Gastroesophageal sphincter (tissue), 4 donors: ENCODE results near the gene DPEP2. TPM values are rescaled to one million over a fixed set of nuclear protein-coding genes. Genes with fewer than 3 reads are reported as not detected.
"Not testable (repeated sequence)": the region's sequence is repeated elsewhere in the genome, so short reads cannot be mapped to it uniquely, and the experiment has no call there.

Experiments
- ATAC-seq: fragments of 150-250 bp; one replicate; pipeline ENCODE4 v1.9.1; 2016; ENCODE audit warnings: mild to moderate bottlenecking, moderate library complexity
- H3K27ac ChIP-seq, 4 donors: fragments of 200-600 bp; sonication (generic) in 3 of 4; 1 replicate in 3 of 4; 2 replicates in 1 of 4; pipeline ENCODE4 v1.5.1; 2016 to 2019
- H3K27me3 ChIP-seq: fragments of 200-600 bp; sonication (generic); one replicate; pipeline ENCODE4 v1.5.1; 2019
- H3K36me3 ChIP-seq, 2 donors: fragments of 200-600 bp; sonication (generic); one replicate each; pipeline ENCODE4 v1.5.1; 2019; ENCODE audit warnings: control low read depth in 1 of 2
- H3K4me1 ChIP-seq, 3 donors: fragments of 200-600 bp; sonication (generic); 1 replicate in 2 of 3; 2 replicates in 1 of 3; pipeline ENCODE4 v1.5.1; 2016 to 2019; ENCODE audit warnings: control low read depth in 2 of 3
- H3K4me3 ChIP-seq, 2 donors: fragments of 200-600 bp; sonication (generic); one replicate each; pipeline ENCODE4 v1.5.1; 2019; ENCODE audit warnings: mild to moderate bottlenecking in 1 of 2, moderate library complexity in 1 of 2
- H3K9me3 ChIP-seq, 3 donors: fragments of 200-600 bp; sonication (generic); one replicate each; pipeline ENCODE4 v1.5.1; 2017 to 2019; ENCODE audit warnings: control low read depth in 2 of 3
- CTCF ChIP-seq, 4 experiments: fragments of 200-600 bp in 2 of 4; fragments of 450-650 bp in 2 of 4; sonication (generic) in 1 of 4; IDR thresholded peaks; one replicate each; pipeline ENCODE4 v1.5.1; 2017 to 2019; ENCODE audit warnings: antibody characterized with exemption in 4 of 4, mild to moderate bottlenecking in 2 of 4, moderate library complexity in 2 of 4
- EP300 ChIP-seq: sonication (generic); formaldehyde crosslinking; IDR thresholded peaks from one replicate; pipeline ENCODE4 v1.6.1; 2017; ENCODE audit warnings: antibody characterized with exemption, mild to moderate bottlenecking
- POLR2A ChIP-seq, 2 donors: fragments of 450-650 bp; IDR thresholded peaks; one replicate each; pipeline ENCODE4 v1.6.1; 2017; ENCODE audit warnings: antibody characterized with exemption in 2 of 2, mild to moderate bottlenecking in 2 of 2, moderate library complexity in 1 of 2
- POLR2AphosphoS5 ChIP-seq: sonication (generic); formaldehyde crosslinking; IDR thresholded peaks from one replicate; pipeline ENCODE4 v1.6.1; 2017; ENCODE audit warnings: antibody characterized with exemption
- WGBS, 2 donors: methylation state at CpG; one replicate each; pipeline ENCODE4 v1.1.5; 2018; ENCODE audit warnings: low coverage in 1 of 2; 5-methylcytosine and 5-hydroxymethylcytosine counted together
- small RNA-seq, 4 donors: library from RNA; depleted of rRNA; stranded (forward); fragments of <200 nt; gene quantifications; one replicate each; pipeline ENCODE3, GENCODE V24; 2016
- total RNA-seq, 4 donors: library from RNA; depleted of rRNA; stranded (reverse); fragments of >200 nt; gene quantifications; one replicate each; pipeline ENCODE4 v1.1.0, GENCODE V29; 2016

DPEP2 gene
- total RNA-seq, 4 donors from 2014 or later, result 1.0 to 3.0 (median 1.8) TPM

- WGBS, 2 donors, result 61 to 80% methylated on average over 1 to 7 of the region's 9 CpGs
- Histone ChIP-seq H3K27me3 (no peaks in the 10 kb centered on the region), H3K4me1 (peaks cover 0 to 69% (median 24%) of the 10 kb centered on the region in 3 donors), H3K27ac (peak overlapping the region in 3 of 4 donors; percentile 79 to 84 (median 84)), H3K9me3 (no peaks in the 10 kb centered on the region), H3K4me3 (no peak overlapping the region), H3K36me3 (peaks cover 0 to 69% of the 10 kb centered on the region in 2 donors)
- TF ChIP-seq EP300 (no peak), POLR2A (IDR thresholded peaks at IDR 0.05) (no peak), POLR2AphosphoS5 (no peak), CTCF (IDR thresholded peaks at IDR 0.05) (no peak)
- ATAC-seq, result no peak
Observed at GRCh38 chr16:67941469-67942199, 57.6 kb downstream of the DPEP2 start.

- H3K4me3 ChIP-seq, result no peak overlapping the region
- TF ChIP-seq POLR2AphosphoS5, result no peak
- TF ChIP-seq EP300, result no peak
- no peak for TF ChIP-seq CTCF (IDR thresholded peaks at IDR 0.05)
- no peak for TF ChIP-seq POLR2A (IDR thresholded peaks at IDR 0.05)
- 84 to 100% methylated on average over 1 to 5 of the region's 5 CpGs for WGBS, 2 donors
- no peaks in the 10 kb centered on the region for H3K9me3 ChIP-seq
- ATAC-seq, result no peak
- H3K4me1 ChIP-seq, result peaks cover 0 to 62% (median 24%) of the 10 kb centered on the region in 3 donors
- peaks cover 0 to 58% of the 10 kb centered on the region in 2 donors for H3K36me3 ChIP-seq
- peak overlapping the region in 2 of 4 donors; percentile 8 to 79 for H3K27ac ChIP-seq
- H3K27me3 ChIP-seq, result no peaks in the 10 kb centered on the region
Observed at GRCh38 chr16:67940446-67941089, 58.7 kb downstream of the DPEP2 start.

- peaks cover 0 to 61% (median 24%) of the 10 kb centered on the region in 3 donors for H3K4me1 ChIP-seq
- ATAC-seq, result no peak
- TF ChIP-seq POLR2A (IDR thresholded peaks at IDR 0.05) (no peak), POLR2AphosphoS5 (peak; percentile 11)
- H3K27ac ChIP-seq, result peak overlapping the region in 2 of 4 donors; percentile 8 to 18
- H3K9me3 ChIP-seq, result no peaks in the 10 kb centered on the region
- WGBS, 2 donors, result 60% methylated on average over 10 of the region's 33 CpGs; no CpG with 5 or more reads in 1 of the 2 donors
- H3K36me3 ChIP-seq, result peaks cover 0 to 51% of the 10 kb centered on the region in 2 donors
- H3K27me3 ChIP-seq, result no peaks in the 10 kb centered on the region
- no peak overlapping the region for H3K4me3 ChIP-seq
Observed at GRCh38 chr16:67939507-67940445, 59.5 kb downstream of the DPEP2 start.

- H3K9me3 ChIP-seq, H3K27me3 ChIP-seq, ATAC-seq, H3K4me3 ChIP-seq: not testable (repeated sequence)
- WGBS, 2 donors, result 88% methylated on average over 1 to 4 of the region's 5 CpGs
- peaks cover 0 to 43% of the 10 kb centered on the region in 2 donors for H3K36me3 ChIP-seq
- H3K27ac ChIP-seq, result peak overlapping the region in 2 of 4 donors; percentile 91 to 93
- H3K4me1 ChIP-seq, result peaks cover 0 to 51% (median 12%) of the 10 kb centered on the region in 3 donors
Observed at GRCh38 chr16:67937713-67938112, 61.6 kb downstream of the DPEP2 start.

Small RNAs within 50 kb of the gene (small RNA-seq; reads per million reads assigned to genes)
- gene RNU6-359P, result 0 reads per million in 4 donors

Other genes starting within 250 kb of the DPEP2 start
- 10 to 100 TPM in 1 of 4 donors, 1 to 10 TPM in 3; 6.0 to 12.3 (median 8.4) TPM for gene RANBP10, start 192.9 kb downstream of the DPEP2 start, total RNA-seq
- gene TSNAXIP1, start 192.6 kb downstream of the DPEP2 start, total RNA-seq, result 1 to 10 TPM in 3 of 4 donors, under 1 TPM in 1; 0.89 to 2.4 (median 1.6) TPM
- 10 to 100 TPM; 52.6 to 78.0 (median 76.0) TPM for gene THAP11, start 157.2 kb downstream of the DPEP2 start, total RNA-seq
- 100 to 1,000 TPM in 3 of 4 donors, 10 to 100 TPM in 1; 90.0 to 194 (median 113) TPM for gene NUTF2, start 152.6 kb downstream of the DPEP2 start, total RNA-seq
- gene CENPT, start 151.8 kb downstream of the DPEP2 start, total RNA-seq, result 10 to 100 TPM; 15.4 to 44.2 (median 35.3) TPM
- 10 to 100 TPM; 43.8 to 72.6 (median 53.5) TPM for gene EDC4, start 126.4 kb downstream of the DPEP2 start, total RNA-seq
- gene NRN1L, start 114.6 kb downstream of the DPEP2 start, total RNA-seq, result 1 to 10 TPM in 2 of 4 donors, not detected in 2; 1.2 to 2.4 TPM
- gene PSKH1, start 106.2 kb downstream of the DPEP2 start, total RNA-seq, result 10 to 100 TPM; 14.7 to 32.3 (median 23.4) TPM
- gene CTRL, start 67.6 kb downstream of the DPEP2 start, total RNA-seq, result 1 to 10 TPM in 2 of 4 donors, not detected in 2; 1.2 to 5.0 TPM
- gene PSMB10, start 62.6 kb downstream of the DPEP2 start, total RNA-seq, result 10 to 100 TPM; 26.5 to 33.8 (median 32.6) TPM
- gene LCAT, start 55.4 kb downstream of the DPEP2 start, total RNA-seq, result 10 to 100 TPM; 10.8 to 25.8 (median 15.9) TPM
- gene SLC12A4, start 30.8 kb downstream of the DPEP2 start, total RNA-seq, result 100 to 1,000 TPM in 1 of 4 donors, 10 to 100 TPM in 3; 54.7 to 121 (median 64.0) TPM
- 1 to 10 TPM in 1 of 4 donors, not detected in 3; 1.4 TPM for gene DPEP3, start 19.0 kb downstream of the DPEP2 start, total RNA-seq
- not detected for gene DPEP2NB, start 16.4 kb upstream of the DPEP2 start, total RNA-seq
- 10 to 100 TPM in 1 of 4 donors, 1 to 10 TPM in 3; 6.5 to 10.4 (median 8.0) TPM for gene DDX28, start 23.7 kb upstream of the DPEP2 start, total RNA-seq
- 10 to 100 TPM in 1 of 4 donors, 1 to 10 TPM in 3; 7.2 to 15.0 (median 8.7) TPM for gene DUS2, start 23.8 kb upstream of the DPEP2 start, total RNA-seq
- 10 to 100 TPM; 42.4 to 50.6 (median 49.3) TPM for gene NFATC3, start 85.9 kb upstream of the DPEP2 start, total RNA-seq
- gene ESRP2, start 236.6 kb upstream of the DPEP2 start, total RNA-seq, result 1 to 10 TPM in 1 of 4 donors, under 1 TPM in 1, not detected in 2; 0.13 to 2.9 TPM
- gene PLA2G15, start 245.9 kb upstream of the DPEP2 start, total RNA-seq, result 10 to 100 TPM in 3 of 4 donors, 1 to 10 TPM in 1; 4.5 to 18.0 (median 11.7) TPM